ENCODE data around the gene IGF1R.
A peak's percentile ranks its signal among the peaks of the same experiment; 100 is the strongest.

Gene IGF1R

GRCh38 chr15:98725874-98726273 lies 77.5 kb downstream of the IGF1R start:
- Histone ChIP-seq H3K27ac (ENCODE audit: low read depth, low read length) (peak overlapping the region; percentile 92), H2AFZ (ENCODE audit: low read length, unreplicated experiment) (no peak overlapping the region), H3K79me2 (ENCODE audit: control insufficient read depth, insufficient read depth, low read length, unreplicated experiment) (peaks cover 81% of the 10 kb centered on the region), H3K4me3 (ENCODE audit: low read depth, low read length) (no peak overlapping the region), H3K27me3 (ENCODE audit: insufficient read depth, low read length) (no peaks in the 10 kb centered on the region), H3K4me1 (ENCODE audit: control insufficient read depth, insufficient read depth, low read length, unreplicated experiment) (peaks cover 43% of the 10 kb centered on the region), H3K36me3 (ENCODE audit: insufficient read depth, low read length) (no peaks in the 10 kb centered on the region; the same call in 1 of the 2 replicates)

GRCh38 chr15:98727115-98728040 lies 79.0 kb downstream of the IGF1R start:
- no peaks in the 10 kb centered on the region for H3K27me3 ChIP-seq (ENCODE audit: insufficient read depth, low read length)
- no peak overlapping the region for H2AFZ ChIP-seq (ENCODE audit: low read length, unreplicated experiment)
- H3K4me3 ChIP-seq (ENCODE audit: low read depth, low read length): peak overlapping the region; percentile 61
- H3K36me3 ChIP-seq (ENCODE audit: insufficient read depth, low read length): no peaks in the 10 kb centered on the region; the same call in 1 of the 2 replicates
- H3K4me1 ChIP-seq (ENCODE audit: control insufficient read depth, insufficient read depth, low read length, unreplicated experiment): peaks cover 43% of the 10 kb centered on the region
- peak overlapping the region; percentile 92 for H3K27ac ChIP-seq (ENCODE audit: low read depth, low read length)
- peaks cover 81% of the 10 kb centered on the region for H3K79me2 ChIP-seq (ENCODE audit: control insufficient read depth, insufficient read depth, low read length, unreplicated experiment)

GRCh38 chr15:98728082-98728810 lies 79.9 kb downstream of the IGF1R start:
- Histone ChIP-seq H3K4me3 (ENCODE audit: low read depth, low read length) (peak overlapping the region; percentile 33), H3K79me2 (ENCODE audit: control insufficient read depth, insufficient read depth, low read length, unreplicated experiment) (peaks cover 81% of the 10 kb centered on the region), H3K27ac (ENCODE audit: low read depth, low read length) (peak overlapping the region; percentile 92), H2AFZ (ENCODE audit: low read length, unreplicated experiment) (peak overlapping the region; percentile 62), H3K27me3 (ENCODE audit: insufficient read depth, low read length) (no peaks in the 10 kb centered on the region), H3K4me1 (ENCODE audit: control insufficient read depth, insufficient read depth, low read length, unreplicated experiment) (peaks cover 43% of the 10 kb centered on the region), H3K36me3 (ENCODE audit: insufficient read depth, low read length) (no peaks in the 10 kb centered on the region; the same call in 1 of the 2 replicates)

GRCh38 chr15:98728811-98729160 lies 80.4 kb downstream of the IGF1R start:
- H3K4me1 ChIP-seq (ENCODE audit: control insufficient read depth, insufficient read depth, low read length, unreplicated experiment): peaks cover 43% of the 10 kb centered on the region
- H3K79me2 ChIP-seq (ENCODE audit: control insufficient read depth, insufficient read depth, low read length, unreplicated experiment): peaks cover 81% of the 10 kb centered on the region
- H3K27me3 ChIP-seq (ENCODE audit: insufficient read depth, low read length): no peaks in the 10 kb centered on the region
- H2AFZ ChIP-seq (ENCODE audit: low read length, unreplicated experiment): peak overlapping the region; percentile 62
- H3K36me3 ChIP-seq (ENCODE audit: insufficient read depth, low read length): no peaks in the 10 kb centered on the region; the same call in 1 of the 2 replicates
- H3K27ac ChIP-seq (ENCODE audit: low read depth, low read length): peak overlapping the region; percentile 92
- peak overlapping the region; percentile 33; the same call in 1 of the 2 replicates for H3K4me3 ChIP-seq (ENCODE audit: low read depth, low read length)

GRCh38 chr15:98729446-98730042 lies 81.2 kb downstream of the IGF1R start:
- no peak overlapping the region for H3K4me3 ChIP-seq (ENCODE audit: low read depth, low read length)
- H3K27ac ChIP-seq (ENCODE audit: low read depth, low read length): peak overlapping the region; percentile 92
- H2AFZ ChIP-seq (ENCODE audit: low read length, unreplicated experiment): no peak overlapping the region
- H3K27me3 ChIP-seq (ENCODE audit: insufficient read depth, low read length): no peaks in the 10 kb centered on the region
- peaks cover 81% of the 10 kb centered on the region for H3K79me2 ChIP-seq (ENCODE audit: control insufficient read depth, insufficient read depth, low read length, unreplicated experiment)
- no peaks in the 10 kb centered on the region; the same call in 1 of the 2 replicates for H3K36me3 ChIP-seq (ENCODE audit: insufficient read depth, low read length)
- H3K4me1 ChIP-seq (ENCODE audit: control insufficient read depth, insufficient read depth, low read length, unreplicated experiment): peaks cover 46% of the 10 kb centered on the region

- Histone ChIP-seq H3K79me2 (ENCODE audit: control insufficient read depth, insufficient read depth, low read length, unreplicated experiment) (peaks cover 83% of the 10 kb centered on the region), H2AFZ (ENCODE audit: low read length, unreplicated experiment) (no peak overlapping the region), H3K27me3 (ENCODE audit: insufficient read depth, low read length) (no peaks in the 10 kb centered on the region), H3K4me1 (ENCODE audit: control insufficient read depth, insufficient read depth, low read length, unreplicated experiment) (peaks cover 50% of the 10 kb centered on the region), H3K4me3 (ENCODE audit: low read depth, low read length) (no peak overlapping the region), H3K36me3 (ENCODE audit: insufficient read depth, low read length) (no peaks in the 10 kb centered on the region), H3K27ac (ENCODE audit: low read depth, low read length) (no peak overlapping the region)
Measured at GRCh38 chr15:98730860-98731711, 82.7 kb downstream of the IGF1R start.

- H3K27ac ChIP-seq (ENCODE audit: low read depth, low read length): no peak overlapping the region
- no peak overlapping the region for H3K4me3 ChIP-seq (ENCODE audit: low read depth, low read length)
- H2AFZ ChIP-seq (ENCODE audit: low read length, unreplicated experiment): no peak overlapping the region
- H3K27me3 ChIP-seq (ENCODE audit: insufficient read depth, low read length): no peaks in the 10 kb centered on the region
- no peaks in the 10 kb centered on the region for H3K36me3 ChIP-seq (ENCODE audit: insufficient read depth, low read length)
- H3K79me2 ChIP-seq (ENCODE audit: control insufficient read depth, insufficient read depth, low read length, unreplicated experiment): peaks cover 85% of the 10 kb centered on the region
- peaks cover 45% of the 10 kb centered on the region for H3K4me1 ChIP-seq (ENCODE audit: control insufficient read depth, insufficient read depth, low read length, unreplicated experiment)
Measured at GRCh38 chr15:98731712-98732450, 83.5 kb downstream of the IGF1R start.

GRCh38 chr15:98733098-98733497 lies 84.8 kb downstream of the IGF1R start:
- Histone ChIP-seq H3K36me3 (ENCODE audit: insufficient read depth, low read length) (no peaks in the 10 kb centered on the region), H3K4me1 (ENCODE audit: control insufficient read depth, insufficient read depth, low read length, unreplicated experiment) (peaks cover 36% of the 10 kb centered on the region), H2AFZ (ENCODE audit: low read length, unreplicated experiment) (no peak overlapping the region), H3K27me3 (ENCODE audit: insufficient read depth, low read length) (no peaks in the 10 kb centered on the region), H3K27ac (ENCODE audit: low read depth, low read length) (no peak overlapping the region), H3K79me2 (ENCODE audit: control insufficient read depth, insufficient read depth, low read length, unreplicated experiment) (peaks cover 94% of the 10 kb centered on the region), H3K4me3 (ENCODE audit: low read depth, low read length) (no peak overlapping the region)

- no peaks in the 10 kb centered on the region for H3K27me3 ChIP-seq (ENCODE audit: insufficient read depth, low read length)
- no peak overlapping the region for H3K4me3 ChIP-seq (ENCODE audit: low read depth, low read length)
- H3K36me3 ChIP-seq (ENCODE audit: insufficient read depth, low read length): no peaks in the 10 kb centered on the region
- H2AFZ ChIP-seq (ENCODE audit: low read length, unreplicated experiment): no peak overlapping the region
- peaks cover 21% of the 10 kb centered on the region for H3K4me1 ChIP-seq (ENCODE audit: control insufficient read depth, insufficient read depth, low read length, unreplicated experiment)
- H3K79me2 ChIP-seq (ENCODE audit: control insufficient read depth, insufficient read depth, low read length, unreplicated experiment): peaks cover 93% of the 10 kb centered on the region
- H3K27ac ChIP-seq (ENCODE audit: low read depth, low read length): no peak overlapping the region
Measured at GRCh38 chr15:98734466-98735199, 86.3 kb downstream of the IGF1R start.
